GM12878 (cell line): Measurements from ENCODE around the gene MARCHF6. TPM values are rescaled to one million over a fixed set of nuclear protein-coding genes. Genes with fewer than 3 reads are reported as not detected.
"Not testable (repeated sequence)": the region's sequence is repeated elsewhere in the genome, so short reads cannot be mapped to it uniquely, and the experiment has no call there.

Source experiments
- ATAC-seq: fragments of 200-7000 bp; cut with Tn5 transposase; 3 replicates; pipeline ENCODE4 v1.9.1; 2020; ENCODE audit warnings: mild to moderate bottlenecking, moderate library complexity
- BruUV-seq: library from RNA; stranded (reverse); fragments of 400-500 nt; replicated peaks from 2 replicates; lab custom pipeline; 2021; lab: Mats Ljungman, UMichigan
- CTCF ChIA-PET: fragments of 300-600 bp; sonication (Branson Sonifier 250); formaldehyde crosslinking; extraction: SDS; loops from one replicate; lab custom pipeline; 2021; ENCODE audit warnings: inconsistent platforms; lab: Yijun Ruan, JAX
- POLR2A ChIA-PET: fragments of 350-600 bp; formaldehyde crosslinking; extraction: SDS; loops from one replicate; lab custom pipeline; 2021; ENCODE audit warnings: inconsistent platforms; lab: Charles Lee
- RAD21 ChIA-PET: fragments of 300-600 bp; sonication (Branson Sonifier 250); formaldehyde crosslinking; loops from one replicate; lab custom pipeline; 2023; ENCODE audit warnings: antibody characterized with exemption; ENCODE audit not compliant: unreplicated experiment; lab: Charles Lee
- SMC1A ChIA-PET: fragments of 300-600 bp; sonication (Branson Sonifier 250); formaldehyde crosslinking; loops from one replicate; lab custom pipeline; 2023; ENCODE audit not compliant: unreplicated experiment, uncharacterized antibody; lab: Charles Lee
- DNase-seq: peaks from one replicate; pipeline ENCODE4 v3.0.0-alpha.2; 2011; ENCODE audit warnings: low read depth, low spot score
- FAIRE-seq: peaks from 3 replicates; lab custom pipeline; 2011; peaks lifted over from hg19 to GRCh38; lab: Jason Lieb, UNC
- H2AFZ ChIP-seq: 2 replicates; pipeline ENCODE4 v1.6.0; 2011; ENCODE audit warnings: low read depth, low read length, control low read depth; ENCODE audit not compliant: control insufficient read depth
- H3K27ac ChIP-seq: 2 replicates; pipeline ENCODE4 v1.5.1; 2011; ENCODE audit warnings: control low read depth; ENCODE audit not compliant: control insufficient read depth, insufficient read depth
- H3K27me3 ChIP-seq, 2 experiments: replicated peaks in 1 of 2; 2 replicates each; pipeline versions ENCODE4 v1.6.0 to v1.6.1; 2011; ENCODE audit warnings: low read length in 1 of 2; ENCODE audit not compliant: control insufficient read depth in 2 of 2, insufficient read depth in 2 of 2
- H3K36me3 ChIP-seq, 2 experiments: 2 replicates each; pipeline ENCODE4 v1.5.1; 2011; ENCODE audit warnings: low read length in 1 of 2; ENCODE audit not compliant: control insufficient read depth in 2 of 2, insufficient read depth in 2 of 2
- H3K4me1 ChIP-seq: 2 replicates; pipeline ENCODE4 v1.6.1; 2011; ENCODE audit warnings: mild to moderate bottlenecking, low read length, moderate library complexity, mixed read lengths; ENCODE audit not compliant: control insufficient read depth, insufficient read depth
- H3K4me2 ChIP-seq: 2 replicates; pipeline ENCODE4 v1.6.0; 2011; ENCODE audit warnings: control low read depth; ENCODE audit not compliant: control insufficient read depth, insufficient read depth
- H3K4me3 ChIP-seq: fragments of 200-600 bp; sonication (generic); 2 replicates; pipeline ENCODE4 v1.5.1; 2016
- H3K79me2 ChIP-seq: 2 replicates; pipeline ENCODE4 v1.6.0; 2011; ENCODE audit warnings: low read length; ENCODE audit not compliant: control insufficient read depth, insufficient read depth
- H3K9ac ChIP-seq: 2 replicates; pipeline ENCODE4 v1.8.0; 2011; ENCODE audit warnings: low read length, control low read depth, mixed read lengths; ENCODE audit not compliant: control insufficient read depth, insufficient read depth
- H3K9me3 ChIP-seq: replicated peaks from 3 replicates; pipeline ENCODE4 v1.5.1; 2011; ENCODE audit warnings: mild to moderate bottlenecking, low read length; ENCODE audit not compliant: control insufficient read depth, insufficient read depth
- H4K20me1 ChIP-seq: 2 replicates; pipeline ENCODE4 v1.6.0; 2011; ENCODE audit not compliant: control insufficient read depth, insufficient read depth
- E2F4 ChIP-seq: IDR thresholded peaks from 2 replicates; pipeline ENCODE4 v1.6.1; 2012; ENCODE audit warnings: low read depth, low read length, improper control_type of control experiment
- EP300 ChIP-seq, 2 experiments: fragments of 150-350 bp in 1 of 2; IDR thresholded peaks; 2 replicates each; pipeline ENCODE4 v1.6.1; 2011 to 2012; ENCODE audit warnings: low read depth in 2 of 2, low read length in 2 of 2, borderline replicate concordance in 1 of 2, improper control_type of control experiment in 1 of 2, inconsistent platforms in 1 of 2; ENCODE audit not compliant: control insufficient read depth in 1 of 2
- HDAC2 ChIP-seq: fragments of 200-600 bp; sonication (generic); IDR thresholded peaks from 2 replicates; pipeline ENCODE4 v1.6.1; 2017
- NFYB ChIP-seq: IDR thresholded peaks from 2 replicates; pipeline ENCODE4 v1.6.1; 2011; ENCODE audit warnings: low read depth, mild to moderate bottlenecking, low read length, improper control_type of control experiment, moderate library complexity; ENCODE audit not compliant: insufficient read depth
- RCOR1 ChIP-seq: conservative IDR thresholded peaks from 2 replicates; pipeline ENCODE4 v1.6.1; 2012; ENCODE audit warnings: low read depth, low read length, improper control_type of control experiment
- SIX5 ChIP-seq: IDR thresholded peaks from 2 replicates; pipeline ENCODE4 v1.6.1; 2011; ENCODE audit warnings: mild to moderate bottlenecking, low read depth, low read length, moderate library complexity; ENCODE audit not compliant: severe bottlenecking
- WGBS: methylation state at CpG from one replicate; pipeline ENCODE4 v1.1.6; 2016; ENCODE audit warnings: low lambda C conversion rate; ENCODE audit not compliant: insufficient replicate concordance, insufficient coverage; ENCODE audit errors: missing lambda C conversion rate; 5-methylcytosine and 5-hydroxymethylcytosine counted together
- in situ Hi-C: fragments of 300-500 bp; cut with MboI; formaldehyde crosslinking; loops from 9 replicates; pipeline ENCODE4 v1.14.3; 2018; ENCODE audit warnings: mixed read lengths
- intact Hi-C: fragments of 100-400 bp; cut with micrococcal nuclease; formaldehyde crosslinking; loops from one replicate; pipeline ENCODE4 v1.14.2; 2022; ENCODE audit not compliant: unreplicated experiment
- polyA plus RNA-seq, 11 experiments: library from polyadenylated mRNA; depleted of rRNA in 4 of 11; unstranded in 6 of 11; stranded (reverse) in 5 of 11; fragments of >200 nt; fragmentation: Nextera tagmentation in 4 of 11; fragmentation: Illumina TruSeq in 1 of 11; extraction: Ambion mirVana in 4 of 11; extraction: Trizol in 1 of 11; gene quantifications; 1 replicate in 1 of 11; 2 replicates in 10 of 11; pipeline versions ENCODE4 v1.2.1 to v1.2.3, GENCODE V29; 2011 to 2016; ENCODE audit warnings: inconsistent platforms in 2 of 11, missing spikeins in 2 of 11, low read depth in 1 of 11
- total RNA-seq, 4 experiments: library from RNA; depleted of rRNA in 3 of 4; stranded (reverse); fragments of >200 nt in 3 of 4; fragmentation: Illumina TruSeq in 1 of 4; extraction: Trizol in 1 of 4; gene quantifications; 2 replicates each; pipeline versions ENCODE4 v1.2.1 to v1.2.3, GENCODE V29; 2013 to 2021
- TF ChIP-seq, protein P1 (sequence below): fragments of 450-650 bp; IDR thresholded peaks from 2 replicates; pipeline ENCODE4 v1.6.1; 2016; ENCODE audit warnings: mild to moderate bottlenecking

The MARCHF6 gene
- total and polyA plus RNA-seq, 10 of the 15 experiments (the other 5 are each of a cell fraction or from before 2014, with no cell fraction given): 39.1 to 172 (median 61.0) TPM

DNA sequence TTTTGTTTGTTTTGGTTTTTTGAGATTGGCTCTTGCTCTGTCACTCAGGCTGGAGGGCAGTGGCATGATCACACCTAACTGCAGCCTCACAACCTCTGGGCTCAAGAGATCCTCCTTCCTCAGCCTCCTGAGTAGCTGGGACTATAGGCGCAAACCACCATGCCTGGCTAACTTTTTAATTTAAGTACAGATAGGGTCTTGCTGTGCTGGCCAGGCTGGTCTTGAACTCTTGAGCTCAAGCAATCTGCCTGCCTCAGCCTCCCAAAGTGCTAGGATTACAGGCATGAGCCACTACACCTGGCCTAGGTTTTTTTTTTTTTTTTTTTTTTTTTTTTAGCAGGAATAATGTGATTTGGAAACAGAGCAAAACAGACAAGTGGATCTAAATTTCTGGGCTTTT lies 37.6 kb downstream of the MARCHF6 start:
- ChIA-PET RAD21 (interaction anchor here (0.7 kb wide), 1 partner anchor 49 kb away, joined by 3 read pairs; no protein-coding TSS in a partner anchor), SMC1A (no interaction called here), POLR2A (no interaction called here), CTCF (no interaction called here)
- Histone ChIP-seq H3K27me3 (no peaks in the 10 kb centered on the region), H3K79me2 (no peaks in the 10 kb centered on the region), H3K36me3 (peaks cover 8 to 33% of the 10 kb centered on the region in 2 experiments), H3K9me3 (no peaks in the 10 kb centered on the region), H2AFZ (no peak overlapping the region), H3K9ac (no peak overlapping the region), H3K4me1 (no peaks in the 10 kb centered on the region), H3K27ac (no peak overlapping the region), H3K4me3 (no peak overlapping the region), H4K20me1 (no peaks in the 10 kb centered on the region; the same call in 1 of the 2 replicates), H3K4me2 (no peak overlapping the region)
- WGBS: 89% methylated on average over 1 of the region's 1 CpG
- TF ChIP-seq, protein P1, sequence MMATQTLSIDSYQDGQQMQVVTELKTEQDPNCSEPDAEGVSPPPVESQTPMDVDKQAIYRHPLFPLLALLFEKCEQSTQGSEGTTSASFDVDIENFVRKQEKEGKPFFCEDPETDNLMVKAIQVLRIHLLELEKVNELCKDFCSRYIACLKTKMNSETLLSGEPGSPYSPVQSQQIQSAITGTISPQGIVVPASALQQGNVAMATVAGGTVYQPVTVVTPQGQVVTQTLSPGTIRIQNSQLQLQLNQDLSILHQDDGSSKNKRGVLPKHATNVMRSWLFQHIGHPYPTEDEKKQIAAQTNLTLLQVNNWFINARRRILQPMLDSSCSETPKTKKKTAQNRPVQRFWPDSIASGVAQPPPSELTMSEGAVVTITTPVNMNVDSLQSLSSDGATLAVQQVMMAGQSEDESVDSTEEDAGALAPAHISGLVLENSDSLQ: no peak
- TF ChIP-seq NFYB (no peak), HDAC2 (no peak), SIX5 (no peak), E2F4 (no peak), EP300 (IDR thresholded peaks at IDR 0.05; ENCODE audit: borderline replicate concordance in 1 of 2, control insufficient read depth in 1 of 2, low read depth in 2 of 2, low read length in 2 of 2) (no peak), RCOR1 (no peak)
- intact Hi-C loops: no loop called here
- FAIRE-seq (no peak), DNase-seq (no peak), ATAC-seq (no peak)
- in situ Hi-C loops: no loop called here
- BruUV-seq: no TSS peak

- CTCF ChIA-PET: interaction anchor here (0.7 to 2.3 kb wide), 4 partner anchors 10 to 50 kb away, joined by 3 to 6 read pairs (median 4); no protein-coding TSS in a partner anchor
- H3K4me3 ChIP-seq, H3K27me3 ChIP-seq, ATAC-seq, H3K9ac ChIP-seq, in situ Hi-C loops, H2AFZ ChIP-seq, H3K9me3 ChIP-seq, H3K79me2 ChIP-seq, FAIRE-seq, H3K27ac ChIP-seq, intact Hi-C loops, H3K4me1 ChIP-seq, DNase-seq, BruUV-seq, H4K20me1 ChIP-seq, H3K4me2 ChIP-seq: not testable (repeated sequence)
- POLR2A ChIA-PET: interaction anchor here (0.6 kb wide), 1 partner anchor 28 kb away, joined by 3 read pairs; no protein-coding TSS in a partner anchor
- SMC1A ChIA-PET: interaction anchor here (1.3 kb wide), 2 partner anchors 25 to 26 kb away, joined by 3 read pairs; no protein-coding TSS in a partner anchor
- RAD21 ChIA-PET: interaction anchor here (0.9 kb wide), 1 partner anchor 30 kb away, joined by 4 read pairs; no protein-coding TSS in a partner anchor
- WGBS: 98% methylated on average over 5 of the region's 6 CpGs
- peaks cover 11 to 32% of the 10 kb centered on the region in 2 experiments for H3K36me3 ChIP-seq
These were observed 39.3 kb downstream of the MARCHF6 start for GRCh38 chr5:10392567-10393328.
